ENCODE results near the gene NPIPB2.

NPIPB2 gene

DNA sequence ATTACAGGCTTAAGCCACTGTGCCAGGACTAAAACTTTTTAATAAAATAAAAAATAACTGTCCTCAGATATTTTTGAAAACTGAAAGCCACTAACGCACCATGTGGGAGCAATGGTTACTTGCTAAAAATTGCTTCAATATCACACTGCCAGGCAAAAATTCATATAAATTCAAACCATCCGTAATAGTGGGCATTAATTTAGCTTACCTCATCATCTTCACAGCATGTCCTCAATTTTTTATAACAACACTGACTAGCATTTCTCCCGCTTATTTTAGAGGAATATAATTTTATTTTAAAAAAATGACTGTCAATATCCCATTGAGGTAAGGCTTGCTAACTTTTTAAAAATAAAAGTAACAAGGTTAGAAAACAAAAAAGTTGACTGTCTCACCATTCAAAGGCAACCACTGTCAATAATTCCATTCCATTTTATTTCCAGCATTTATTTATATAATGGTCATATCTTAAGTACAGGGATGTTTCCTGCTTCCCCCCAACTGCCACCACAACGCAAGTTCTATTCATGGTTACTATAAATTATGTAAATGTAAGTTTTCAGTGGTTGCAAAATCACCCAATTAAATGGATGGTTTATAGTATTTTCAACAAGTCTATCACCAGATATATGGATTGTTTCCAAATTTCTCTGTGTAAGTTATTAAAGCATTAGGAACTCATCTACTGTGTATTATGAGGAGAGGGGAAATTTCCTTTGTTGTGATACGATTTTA lies 51.4 kb downstream of the NPIPB2 start:
- Histone ChIP-seq H3K27me3 (no peaks in the 10 kb centered on the region), H3K4me3 (ENCODE audit: low read depth, low read length) (no peak overlapping the region), H3K9me3 (no peaks in the 10 kb centered on the region), H3K4me1 (no peaks in the 10 kb centered on the region), H3K36me3 (peaks cover 78% of the 10 kb centered on the region)
- no peak for DNase-seq
- TF ChIP-seq, protein P1, sequence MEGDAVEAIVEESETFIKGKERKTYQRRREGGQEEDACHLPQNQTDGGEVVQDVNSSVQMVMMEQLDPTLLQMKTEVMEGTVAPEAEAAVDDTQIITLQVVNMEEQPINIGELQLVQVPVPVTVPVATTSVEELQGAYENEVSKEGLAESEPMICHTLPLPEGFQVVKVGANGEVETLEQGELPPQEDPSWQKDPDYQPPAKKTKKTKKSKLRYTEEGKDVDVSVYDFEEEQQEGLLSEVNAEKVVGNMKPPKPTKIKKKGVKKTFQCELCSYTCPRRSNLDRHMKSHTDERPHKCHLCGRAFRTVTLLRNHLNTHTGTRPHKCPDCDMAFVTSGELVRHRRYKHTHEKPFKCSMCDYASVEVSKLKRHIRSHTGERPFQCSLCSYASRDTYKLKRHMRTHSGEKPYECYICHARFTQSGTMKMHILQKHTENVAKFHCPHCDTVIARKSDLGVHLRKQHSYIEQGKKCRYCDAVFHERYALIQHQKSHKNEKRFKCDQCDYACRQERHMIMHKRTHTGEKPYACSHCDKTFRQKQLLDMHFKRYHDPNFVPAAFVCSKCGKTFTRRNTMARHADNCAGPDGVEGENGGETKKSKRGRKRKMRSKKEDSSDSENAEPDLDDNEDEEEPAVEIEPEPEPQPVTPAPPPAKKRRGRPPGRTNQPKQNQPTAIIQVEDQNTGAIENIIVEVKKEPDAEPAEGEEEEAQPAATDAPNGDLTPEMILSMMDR (IDR thresholded peaks at IDR 0.05; ENCODE audit: low read depth, low read length), result no peak

DNA sequence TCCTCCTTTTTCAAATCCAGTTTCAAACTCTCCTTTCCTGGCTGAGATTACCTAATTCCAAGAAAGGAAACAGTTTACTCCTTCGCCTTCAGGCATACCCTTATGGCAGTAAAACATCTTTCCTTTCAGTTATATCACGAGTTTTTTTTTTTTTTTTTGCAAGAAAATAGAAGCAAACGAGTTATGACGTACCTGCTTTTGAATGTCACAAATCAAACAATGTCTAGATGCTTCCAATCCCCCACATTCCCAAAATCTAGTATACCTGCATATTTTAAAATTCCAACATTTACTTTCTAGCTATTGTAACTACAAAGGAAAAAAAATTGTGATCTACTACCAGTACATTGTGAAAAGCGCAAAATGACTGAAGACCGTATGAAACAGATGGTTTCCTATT lies 55.0 kb downstream of the NPIPB2 start:
- no peak overlapping the region for H3K4me3 ChIP-seq (ENCODE audit: low read depth, low read length)
- TF ChIP-seq, protein P1 (IDR thresholded peaks at IDR 0.05; ENCODE audit: low read depth, low read length), result no peak
- DNase-seq, result no peak
- H3K27me3 ChIP-seq, result no peaks in the 10 kb centered on the region
- peaks cover 83% of the 10 kb centered on the region for H3K36me3 ChIP-seq
- H3K4me1 ChIP-seq, result no peaks in the 10 kb centered on the region
- no peaks in the 10 kb centered on the region for H3K9me3 ChIP-seq

DNA sequence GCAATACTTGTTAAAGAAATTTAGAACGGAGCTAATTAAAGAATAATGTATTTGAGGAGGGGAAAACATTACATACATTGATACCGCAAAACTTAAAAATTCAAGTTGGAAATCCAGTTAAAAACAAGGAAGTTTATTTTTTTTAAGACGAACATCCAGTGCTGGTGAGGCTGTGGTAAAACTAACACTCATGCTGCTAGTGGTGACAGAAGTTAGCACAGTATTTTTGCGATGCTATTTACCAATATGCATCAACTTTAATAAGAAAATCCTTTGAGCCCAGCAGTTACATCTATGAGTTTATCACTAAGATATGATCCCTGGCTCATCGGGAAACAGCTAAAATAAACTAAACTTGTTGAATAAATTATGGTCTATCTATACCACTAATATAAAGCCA lies 57.8 kb downstream of the NPIPB2 start:
- no peak for DNase-seq
- TF ChIP-seq, protein P1 (IDR thresholded peaks at IDR 0.05; ENCODE audit: low read depth, low read length), result no peak
- Histone ChIP-seq H3K36me3 (peaks cover 87% of the 10 kb centered on the region), H3K27me3 (no peaks in the 10 kb centered on the region), H3K9me3 (no peaks in the 10 kb centered on the region), H3K4me3 (ENCODE audit: low read depth, low read length) (no peak overlapping the region), H3K4me1 (no peaks in the 10 kb centered on the region)

DNA sequence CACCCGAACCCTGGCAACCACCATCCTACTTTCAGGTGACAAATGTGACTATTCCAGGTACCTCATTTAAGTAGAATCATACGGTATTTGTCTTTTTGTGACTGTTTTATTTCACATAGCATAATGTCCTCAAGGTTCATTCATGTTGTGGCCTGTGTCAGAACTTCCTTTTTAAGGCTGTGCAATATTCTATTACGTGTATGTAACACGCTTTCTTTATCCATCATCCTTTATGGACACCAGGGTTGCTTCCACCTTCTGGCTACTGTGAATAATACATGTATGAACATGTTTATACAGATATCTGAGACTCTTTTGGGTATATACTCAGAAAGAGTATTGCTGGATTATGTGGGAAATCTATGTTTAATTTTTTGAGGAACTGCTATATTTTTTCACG lies 61.8 kb downstream of the NPIPB2 start:
- peaks cover 2% of the 10 kb centered on the region; the same call in 1 of the 2 replicates for H3K4me1 ChIP-seq
- TF ChIP-seq, protein P1 (IDR thresholded peaks at IDR 0.05; ENCODE audit: low read depth, low read length), result no peak
- H3K27me3 ChIP-seq, result no peaks in the 10 kb centered on the region
- no peak for DNase-seq
- no peak overlapping the region for H3K4me3 ChIP-seq (ENCODE audit: low read depth, low read length)
- H3K9me3 ChIP-seq, result no peaks in the 10 kb centered on the region
- peaks cover 87% of the 10 kb centered on the region for H3K36me3 ChIP-seq

DNA sequence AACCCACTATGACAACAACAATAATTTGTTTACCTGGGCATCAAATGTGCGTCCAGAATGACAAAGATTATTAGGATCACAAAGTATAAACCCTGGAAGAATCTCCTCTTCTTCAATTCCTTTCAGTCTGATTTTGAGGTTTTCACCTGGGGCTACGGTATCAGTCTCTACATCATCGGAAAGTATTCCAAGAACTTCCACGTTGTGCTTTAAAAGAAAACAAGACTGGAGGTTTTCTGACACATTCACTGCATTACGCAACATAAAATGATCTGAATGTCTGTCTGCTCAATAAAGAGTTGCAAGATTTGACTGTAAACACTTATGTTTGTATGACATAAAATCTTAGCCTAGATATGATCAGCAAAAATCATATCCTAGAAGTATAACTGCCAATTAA lies 64.5 kb downstream of the NPIPB2 start:
- TF ChIP-seq, protein P1 (IDR thresholded peaks at IDR 0.05; ENCODE audit: low read depth, low read length), result no peak
- Histone ChIP-seq H3K4me1 (peaks cover 2% of the 10 kb centered on the region; the same call in 1 of the 2 replicates), H3K36me3 (peaks cover 87% of the 10 kb centered on the region)

More for the DNA sequence above, 64.5 kb downstream of the NPIPB2 start:
- no peaks in the 10 kb centered on the region for H3K9me3 ChIP-seq
- H3K4me3 ChIP-seq (ENCODE audit: low read depth, low read length), result no peak overlapping the region
- no peak for DNase-seq
- no peaks in the 10 kb centered on the region for H3K27me3 ChIP-seq
